AG08396 (cell line): ENCODE data around the gene TNFSF10.
"Not testable (repeated sequence)": the region's sequence is repeated elsewhere in the genome, so short reads cannot be mapped to it uniquely, and the experiment has no call there.

ENCODE experiments used
- DNase-seq: peaks from one replicate; pipeline ENCODE4 v3.0.0; 2012; ENCODE audit warnings: low spot score, mixed read lengths

TNFSF10 gene

DNA sequence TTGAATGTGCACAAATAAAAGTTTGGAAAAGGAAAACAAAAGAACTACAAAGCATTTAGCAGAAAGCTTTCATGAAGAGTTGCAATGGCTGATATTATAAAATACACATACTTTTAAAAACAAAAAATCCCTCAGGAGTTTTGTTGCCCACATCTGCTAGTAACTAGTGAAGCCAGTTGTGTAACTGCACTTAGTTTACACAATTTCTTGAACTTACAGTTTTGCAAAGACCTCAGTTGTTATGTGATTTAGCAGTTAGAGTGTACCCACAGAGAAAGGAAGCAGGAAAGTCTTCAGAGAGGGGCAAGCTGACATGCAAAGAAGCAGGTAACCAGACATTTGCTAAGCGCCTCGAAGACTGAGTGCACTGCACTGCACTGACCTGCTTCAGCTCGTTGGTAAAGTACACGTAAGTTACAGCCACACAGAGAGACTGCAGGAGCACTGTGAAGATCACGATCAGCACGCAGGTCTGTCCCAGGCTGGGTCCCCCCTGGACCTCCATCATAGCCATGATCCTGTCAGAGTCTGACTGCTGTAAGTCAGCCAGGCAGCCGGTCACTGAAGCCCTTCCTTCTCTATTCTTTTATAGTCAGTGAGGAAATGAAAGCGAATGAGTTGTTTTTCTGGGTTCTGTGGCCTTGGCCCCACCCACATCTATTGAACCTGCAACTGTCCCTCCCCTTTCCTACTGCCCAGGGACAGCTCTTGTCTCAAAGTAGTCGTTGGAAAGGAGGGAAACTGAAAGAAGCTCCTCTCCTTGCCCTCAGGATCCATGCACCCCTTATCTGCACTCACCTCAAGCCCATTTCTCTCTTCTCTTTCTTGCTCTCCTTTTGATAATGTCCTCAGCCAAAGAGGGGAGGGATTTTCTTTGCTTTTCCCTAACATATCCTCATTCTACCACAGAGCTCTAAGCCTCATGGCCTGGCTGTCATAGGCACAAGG is at the start of gene TNFSF10:
TNFSF10 (minus strand) TSS at position 560 of the 948 bp plus-strand sequence; CDS start at position 514, 46 bp downstream.
- peak; percentile 14 for DNase-seq

DNA sequence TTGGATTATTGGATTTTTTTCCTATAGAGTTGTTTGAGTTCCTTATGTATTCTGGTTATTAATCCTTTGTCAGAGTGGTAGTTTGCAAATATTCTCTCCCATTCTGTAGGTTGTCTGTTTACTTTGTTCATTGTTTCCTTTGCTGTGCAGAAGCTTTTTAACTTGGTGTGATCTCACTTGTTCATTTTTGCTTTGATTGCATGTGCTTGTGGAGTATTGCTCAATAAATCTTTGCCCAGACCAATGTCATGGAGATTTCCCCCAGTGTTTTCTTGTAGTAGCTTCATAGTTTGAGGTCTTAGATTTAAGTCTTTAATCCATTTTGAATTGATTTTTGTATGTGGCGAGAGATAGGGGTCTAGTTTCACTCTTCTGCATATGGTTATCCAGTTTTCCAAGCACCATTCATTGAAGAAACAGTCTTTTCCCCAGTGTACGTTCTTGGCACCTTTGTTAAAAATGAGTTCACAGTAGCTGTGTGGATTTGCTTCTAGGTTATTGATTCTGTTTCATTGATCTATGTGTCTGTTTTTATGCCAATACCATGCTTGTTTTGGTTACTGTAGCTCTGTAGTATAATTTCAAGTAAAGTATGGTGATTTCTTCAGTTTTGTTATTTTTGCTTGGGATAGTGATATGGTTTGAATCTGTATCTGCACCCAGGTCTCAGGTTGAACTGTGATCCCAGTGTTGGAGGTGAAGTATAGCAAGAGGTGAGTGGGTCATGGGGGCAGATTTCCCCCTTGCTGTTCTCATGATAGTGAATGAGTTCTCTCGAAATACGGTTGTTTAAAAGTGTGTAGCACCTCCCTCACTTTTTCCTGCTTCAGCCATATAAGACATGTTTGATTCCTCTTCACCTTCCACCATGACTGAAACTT is 46.1 kb upstream of the TNFSF10 start:
- no peak for DNase-seq

DNA sequence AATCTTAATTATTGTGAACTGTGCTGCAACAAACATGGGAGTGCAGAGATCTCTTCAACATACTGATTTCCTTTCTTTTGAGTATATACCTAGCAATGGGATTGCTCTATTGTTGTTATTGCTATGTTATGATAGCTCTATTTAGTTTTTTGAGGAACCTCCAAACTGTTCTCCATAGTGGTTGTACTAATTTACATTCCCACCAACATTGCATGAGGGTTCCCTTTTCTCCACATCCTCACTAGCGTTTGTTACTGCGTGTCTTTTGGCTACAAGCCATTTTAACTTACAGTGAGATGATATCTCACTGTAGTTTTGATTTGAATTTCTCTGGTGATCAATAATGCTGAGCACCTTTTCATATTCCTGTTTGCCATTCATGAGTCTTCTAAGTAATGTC is 45.5 kb upstream of the TNFSF10 start:
- DNase-seq = no peak

DNA sequence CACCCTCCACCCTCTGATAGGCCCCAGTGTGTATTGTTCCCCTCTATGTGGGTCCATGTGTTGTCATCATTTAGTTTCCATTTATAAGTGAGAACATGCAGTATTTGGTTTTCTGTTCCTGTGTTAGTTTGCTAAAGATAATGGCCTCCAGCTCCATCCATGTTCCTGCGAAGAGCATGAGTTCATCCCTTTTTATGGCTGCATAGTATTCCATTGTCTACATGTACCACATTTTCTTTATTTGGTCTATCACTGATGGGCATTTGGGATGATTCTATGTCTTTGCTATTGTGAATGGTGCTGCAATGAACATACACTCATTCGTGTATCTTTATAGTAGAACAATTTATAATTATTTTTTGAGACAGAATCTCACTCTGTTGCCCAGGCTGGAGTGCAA is 43.6 kb upstream of the TNFSF10 start:
- not testable (repeated sequence) for DNase-seq

DNA sequence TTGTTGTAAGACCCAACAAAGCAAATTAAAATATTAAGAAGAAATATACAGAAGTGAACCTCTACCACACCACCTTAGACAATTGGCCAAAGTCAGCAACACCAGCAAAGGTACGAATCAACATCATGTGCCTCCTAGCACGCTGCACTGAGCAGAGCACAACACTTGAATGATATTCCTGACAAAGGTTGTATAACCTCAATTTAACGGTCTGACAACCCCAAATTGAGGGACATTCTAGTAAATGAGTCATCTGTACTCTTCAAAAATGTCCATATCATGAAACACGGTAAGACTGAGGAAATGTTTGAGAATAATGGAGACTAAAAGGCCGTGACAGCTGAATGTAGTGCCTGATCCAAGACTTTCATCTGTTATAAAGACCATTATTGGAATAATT is 41.3 kb upstream of the TNFSF10 start:
- DNase-seq = no peak

DNA sequence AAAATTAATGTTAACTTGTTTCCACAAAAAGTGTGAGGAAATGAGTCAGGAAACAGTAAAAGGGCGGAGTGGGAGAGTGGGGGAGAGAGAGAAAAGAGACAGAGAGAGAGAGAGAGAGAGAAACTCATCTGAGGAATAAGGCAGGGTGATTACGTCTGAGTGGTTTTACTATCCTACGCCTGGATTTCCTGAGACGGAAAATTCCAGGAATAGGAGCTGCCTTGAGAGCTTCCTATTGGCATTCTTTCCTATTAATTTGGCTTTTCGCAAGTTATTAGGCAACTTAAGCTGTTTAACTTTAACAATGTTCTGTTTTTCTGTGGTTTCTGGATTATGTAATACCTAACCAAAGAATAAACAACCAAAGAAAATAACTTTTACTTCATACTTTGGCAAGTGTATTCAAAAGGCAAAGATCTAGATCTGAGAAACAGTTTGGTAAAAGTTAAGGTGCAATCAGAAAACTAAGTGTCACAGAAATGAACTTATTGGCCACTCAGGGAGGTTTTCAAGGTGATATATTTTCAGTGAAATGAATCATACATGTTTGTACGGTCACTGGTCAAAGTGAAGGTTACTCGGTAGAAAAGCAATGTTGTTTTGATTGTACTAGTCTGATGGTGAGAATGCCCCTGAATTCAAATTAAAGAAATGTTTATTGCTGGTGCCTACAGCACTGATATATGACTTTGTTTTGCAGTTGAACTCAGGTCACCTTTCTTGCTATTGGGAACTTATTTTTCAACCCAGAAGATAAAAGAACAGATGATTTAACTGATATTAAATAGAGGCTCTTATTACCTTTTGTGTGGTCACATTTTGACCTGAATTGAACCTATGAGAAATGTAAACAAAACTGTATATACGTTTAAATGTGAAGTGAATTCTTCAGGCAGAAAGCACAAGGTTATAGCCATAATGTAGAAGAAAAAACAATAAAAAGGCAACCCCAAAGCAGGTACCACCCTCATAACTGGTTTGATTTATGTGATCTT is 39.9 kb upstream of the TNFSF10 start:
- peak; percentile 5 for DNase-seq

DNA sequence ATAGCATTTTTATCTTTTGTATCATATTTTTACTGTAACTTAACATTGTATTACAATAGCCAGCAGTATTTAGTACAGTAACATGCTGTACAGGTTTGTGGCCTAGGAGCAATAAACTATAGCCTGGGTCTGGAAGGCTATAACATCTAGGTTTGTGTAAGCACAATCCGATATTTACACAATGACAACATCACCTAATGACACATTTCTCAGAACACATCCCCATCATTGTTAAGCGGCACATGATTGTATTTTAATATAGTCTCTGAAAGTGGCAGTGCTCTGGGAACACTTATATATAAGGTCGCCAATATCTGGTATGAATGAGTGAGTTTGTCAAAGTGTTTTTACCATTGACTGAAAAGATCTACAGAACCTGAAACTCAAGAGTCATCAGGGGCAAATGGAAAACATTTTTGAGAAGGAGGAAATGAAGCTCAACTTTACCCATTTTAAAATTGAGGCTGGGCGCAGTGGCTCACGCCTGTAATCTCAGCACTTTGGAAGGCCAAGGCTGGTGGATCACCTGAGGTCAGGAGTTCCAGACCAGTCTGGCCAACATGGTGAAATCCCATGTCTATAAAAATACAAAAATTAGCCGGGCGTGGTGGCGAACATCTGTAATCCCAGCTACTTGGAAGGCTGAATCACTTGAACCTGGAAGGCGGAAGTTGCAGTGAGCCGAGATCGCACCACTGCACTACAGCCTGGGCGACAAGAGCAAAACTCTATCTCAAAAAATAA is 38.8 kb upstream of the TNFSF10 start:
- DNase-seq = no peak

DNA sequence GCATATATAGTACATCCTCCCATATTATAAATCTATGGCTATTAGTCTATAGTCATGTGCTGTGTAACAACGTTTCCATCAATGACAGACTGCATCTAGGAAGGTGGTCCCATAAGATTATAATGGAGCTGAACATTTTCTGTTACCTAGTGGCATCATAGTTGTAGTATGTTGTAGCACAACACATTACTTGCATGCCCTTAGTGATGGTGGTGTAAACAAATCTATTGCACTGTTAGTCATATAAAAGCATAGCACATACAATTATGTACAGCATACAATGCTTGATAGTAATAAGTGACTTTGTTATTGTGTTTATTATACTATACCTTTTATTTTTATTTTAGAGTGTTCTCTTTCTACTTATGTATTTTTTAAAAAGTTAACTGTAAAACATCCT is 37.4 kb upstream of the TNFSF10 start:
- no peak for DNase-seq

DNA sequence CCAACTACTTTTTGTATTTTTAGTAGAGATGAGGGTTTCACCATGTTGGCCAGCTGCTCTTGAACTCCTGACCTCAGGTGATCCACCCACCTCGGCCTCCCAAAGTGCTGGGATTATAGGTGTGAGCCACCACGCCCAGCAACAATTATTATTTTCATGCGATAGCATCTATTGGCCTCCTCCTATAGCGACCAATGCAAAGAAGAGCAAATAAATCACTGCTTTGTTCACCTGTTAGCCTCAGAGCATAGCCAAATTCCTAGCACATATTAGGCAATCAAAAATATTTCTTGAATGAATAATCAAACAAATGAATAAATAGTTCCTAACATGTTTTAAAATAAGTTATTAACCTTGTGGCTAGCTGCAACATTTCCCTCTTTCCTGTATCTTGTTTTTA is 36.8 kb upstream of the TNFSF10 start:
- DNase-seq = no peak

DNA sequence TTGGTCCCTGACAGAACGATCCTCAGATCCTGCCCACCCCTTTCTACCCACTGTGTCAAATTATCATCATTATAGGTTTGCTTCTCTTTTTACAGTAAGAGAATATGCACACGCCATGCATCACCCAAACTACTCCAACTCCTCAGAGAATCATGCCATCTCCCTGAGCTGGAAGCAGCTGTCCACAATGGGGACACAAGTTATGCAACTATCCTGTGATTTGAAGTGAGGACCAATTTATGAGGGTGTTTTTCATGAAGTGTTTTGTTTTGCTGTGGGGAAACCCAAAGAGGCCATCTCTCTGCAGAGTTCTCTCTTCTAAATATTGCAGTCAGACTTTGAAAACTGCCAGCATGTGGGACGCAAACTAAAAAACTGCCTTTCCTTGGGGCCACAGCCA is 35.8 kb upstream of the TNFSF10 start:
- DNase-seq = no peak

DNA sequence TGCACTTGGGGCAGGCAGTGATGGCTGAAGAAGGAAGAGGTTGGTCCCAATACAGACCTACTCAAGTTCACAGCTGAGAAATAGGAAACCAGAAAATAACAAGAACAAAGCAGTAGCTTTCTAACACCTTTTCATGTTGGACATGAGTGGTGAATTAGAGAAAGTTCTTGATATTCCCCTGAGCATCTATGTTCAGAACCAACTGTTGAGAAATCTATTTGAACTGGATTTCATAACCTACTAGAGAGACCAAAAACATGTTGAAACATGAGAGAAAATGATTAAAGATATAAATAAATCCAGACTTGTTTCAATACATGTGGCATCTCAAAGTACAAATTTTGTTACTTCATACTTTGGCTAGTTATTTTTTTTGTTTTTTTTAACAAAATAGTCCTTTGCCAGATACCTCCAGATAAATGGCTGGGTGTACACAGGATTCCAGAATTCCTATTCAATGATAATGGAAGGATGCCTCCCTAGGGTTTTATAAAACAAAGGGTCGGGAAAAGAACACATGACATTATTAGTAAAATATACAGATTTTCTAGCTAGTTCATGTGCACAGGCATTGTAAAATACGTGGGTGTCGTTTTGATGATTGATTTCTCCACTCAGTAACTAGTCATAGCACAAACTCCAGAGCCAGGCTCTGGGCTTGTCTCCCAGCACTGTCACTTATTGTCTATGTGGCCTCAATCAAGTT is 34.4 kb upstream of the TNFSF10 start:
- DNase-seq = no peak

DNA sequence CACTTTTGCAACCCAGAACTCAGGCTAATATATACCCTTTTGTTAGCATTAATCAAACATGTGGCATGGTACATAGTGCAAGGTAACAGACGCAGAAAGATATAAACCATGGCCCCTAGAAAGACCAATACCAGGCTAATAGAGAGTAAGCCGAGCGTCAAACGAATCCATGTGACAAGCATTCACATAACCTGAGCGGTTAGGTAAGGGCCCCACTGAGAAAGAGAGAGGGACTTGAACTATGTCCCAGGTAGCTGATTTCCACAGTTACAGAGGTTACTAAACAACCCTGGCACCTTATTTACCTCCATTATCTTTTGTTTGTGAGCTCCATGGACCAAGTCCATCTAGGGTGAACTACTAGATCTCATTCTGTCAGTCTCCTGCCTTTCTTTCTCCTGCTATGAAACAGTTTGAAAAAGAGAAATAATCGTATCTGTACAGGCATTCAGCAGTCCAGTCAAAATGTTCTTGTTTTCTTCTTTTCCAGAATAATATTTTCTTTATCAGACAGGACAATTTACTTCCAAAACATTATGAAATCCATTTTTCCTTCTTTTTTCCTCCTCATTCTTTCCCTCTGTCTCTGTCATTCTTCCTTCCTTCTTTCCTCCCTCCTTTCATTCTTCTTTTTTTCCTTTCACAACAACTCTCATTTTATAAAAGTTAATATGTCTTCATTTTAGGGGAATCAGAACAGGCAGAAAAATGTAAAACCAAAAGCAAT is 30.5 kb upstream of the TNFSF10 start:
- DNase-seq = no peak

DNA sequence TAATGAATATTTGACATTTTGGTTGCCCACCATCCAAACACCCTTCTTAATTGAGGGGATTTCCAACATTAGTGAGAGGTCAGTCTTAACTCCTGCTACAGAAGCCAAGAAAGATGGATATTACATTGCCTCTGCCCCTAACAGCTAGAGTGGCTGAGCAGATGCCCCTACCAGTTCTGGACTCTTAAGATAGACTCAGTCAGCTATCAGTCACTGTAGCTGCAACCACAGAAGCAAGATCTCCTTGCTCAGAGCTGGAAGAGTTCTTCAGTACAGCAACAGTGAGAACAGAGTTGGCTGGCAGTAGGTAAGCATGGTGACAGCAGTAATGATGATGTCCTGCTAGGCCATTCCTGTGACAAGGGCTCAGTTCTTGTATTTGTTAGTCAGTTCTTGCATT is 29.4 kb upstream of the TNFSF10 start:
- no peak for DNase-seq

DNA sequence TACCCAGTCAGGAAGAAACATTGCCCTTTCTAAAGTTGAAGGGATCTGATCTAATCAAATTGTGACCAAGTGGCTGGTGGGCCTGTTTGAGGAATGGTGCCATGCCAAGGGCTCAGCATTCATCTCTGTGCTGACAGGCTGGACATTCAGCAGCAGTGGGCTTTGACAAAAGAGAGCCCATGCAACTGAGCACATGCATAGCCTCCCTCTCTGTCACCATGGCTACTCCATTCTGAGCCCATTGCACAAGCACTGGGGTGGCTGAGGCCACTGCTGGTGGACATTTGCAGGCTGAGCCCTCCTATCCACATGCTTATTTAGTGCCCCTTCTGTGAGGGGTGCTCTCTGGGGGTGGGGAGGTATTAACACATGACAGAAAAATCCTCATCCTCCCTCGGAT is 28.6 kb upstream of the TNFSF10 start:
- no peak for DNase-seq

DNA sequence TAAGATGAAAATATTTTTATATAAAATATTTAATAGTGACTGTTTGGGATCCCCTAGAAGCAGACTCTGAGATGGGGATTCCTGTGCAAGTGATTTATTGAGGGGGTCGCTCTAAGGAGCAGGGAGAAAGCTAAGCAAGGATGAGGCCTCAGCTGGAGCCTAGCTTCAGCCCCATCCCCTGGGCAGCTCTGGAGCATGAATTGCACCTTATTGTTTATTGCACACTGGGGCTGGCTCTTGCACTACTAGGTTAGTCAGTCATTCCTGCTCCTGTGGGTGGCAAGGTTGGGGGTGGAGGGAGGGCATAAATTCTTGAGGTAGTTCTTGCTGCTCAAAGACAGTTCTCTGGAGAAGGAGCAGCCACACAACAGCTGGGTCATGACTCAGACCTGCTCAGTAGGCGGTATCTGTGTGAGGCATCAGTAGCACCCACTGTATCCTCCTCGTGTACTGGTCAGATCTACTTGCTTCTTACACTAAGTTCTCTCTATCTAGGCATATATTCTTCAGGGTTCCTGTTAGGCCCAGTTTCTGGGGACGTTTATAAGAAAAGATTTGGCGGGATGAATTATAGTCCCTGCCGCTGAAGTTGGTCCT is 27.2 kb upstream of the TNFSF10 start:
- DNase-seq = peak; percentile 69

DNA sequence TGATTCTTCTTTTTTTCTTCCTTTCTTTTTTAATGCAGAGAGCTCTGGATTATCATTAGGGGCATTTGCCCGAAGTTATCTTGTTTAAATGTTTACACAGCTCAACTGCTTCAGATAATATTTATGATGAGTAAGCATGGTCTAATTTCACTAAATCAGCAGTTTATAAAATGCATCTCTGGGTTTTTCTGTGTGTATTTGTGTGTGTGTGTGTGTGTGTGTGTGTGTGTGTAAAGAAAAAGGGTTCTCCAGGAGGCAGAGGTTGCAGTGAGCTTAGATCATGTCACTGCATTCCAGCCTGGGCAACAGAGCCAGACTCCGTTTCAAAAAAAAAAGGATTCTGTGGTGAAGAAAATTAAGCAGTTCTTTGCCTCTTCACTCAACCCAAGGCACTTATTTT is 25.9 kb upstream of the TNFSF10 start:
- no peak for DNase-seq

DNA sequence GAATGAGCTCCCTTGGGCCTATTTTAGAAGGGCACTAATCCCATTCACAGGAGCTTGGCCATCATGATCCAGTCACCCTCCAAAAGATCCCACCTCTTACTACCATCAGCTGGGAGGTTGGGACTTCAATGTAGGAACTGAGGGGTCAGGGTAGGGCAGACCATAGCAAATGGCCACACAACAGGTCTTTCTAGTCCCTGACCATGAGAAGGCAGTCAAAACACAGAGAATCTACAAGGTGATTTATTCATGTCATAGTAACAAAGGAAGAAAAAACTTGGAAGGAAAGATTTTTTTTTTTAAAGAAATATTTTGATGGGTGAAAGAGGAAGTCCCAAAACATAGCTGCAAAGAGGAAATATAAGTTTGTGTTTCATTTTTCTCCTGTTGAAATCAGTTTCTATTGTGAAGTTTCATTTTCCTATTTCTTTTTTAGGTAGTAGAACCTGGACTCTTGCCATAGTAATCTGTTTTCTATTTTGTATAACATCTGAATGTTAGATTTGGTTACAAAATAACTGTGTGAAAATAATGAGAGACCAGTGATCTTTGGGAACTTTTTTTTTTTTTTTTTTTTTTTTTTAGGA is 23.5 kb upstream of the TNFSF10 start:
- no peak for DNase-seq

DNA sequence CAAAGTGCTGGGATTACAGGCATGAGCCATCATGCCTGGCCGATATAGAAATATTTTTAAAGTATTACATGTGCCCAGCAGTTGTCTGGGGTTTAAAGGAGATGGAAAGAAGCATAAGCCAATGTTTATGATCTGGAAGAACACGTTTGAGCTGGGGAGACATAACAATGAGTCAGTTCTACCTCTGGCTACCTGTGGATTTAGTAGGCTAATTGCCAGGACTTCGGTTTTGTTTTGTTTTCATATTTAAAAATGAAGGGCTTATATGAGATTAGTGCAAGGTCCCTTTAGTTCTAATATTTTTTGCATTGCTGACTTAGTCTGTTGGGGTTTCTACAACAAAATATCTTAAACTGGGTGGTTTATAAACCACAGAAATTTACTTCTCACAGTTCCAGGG is 22.9 kb upstream of the TNFSF10 start:
- DNase-seq = no peak

DNA sequence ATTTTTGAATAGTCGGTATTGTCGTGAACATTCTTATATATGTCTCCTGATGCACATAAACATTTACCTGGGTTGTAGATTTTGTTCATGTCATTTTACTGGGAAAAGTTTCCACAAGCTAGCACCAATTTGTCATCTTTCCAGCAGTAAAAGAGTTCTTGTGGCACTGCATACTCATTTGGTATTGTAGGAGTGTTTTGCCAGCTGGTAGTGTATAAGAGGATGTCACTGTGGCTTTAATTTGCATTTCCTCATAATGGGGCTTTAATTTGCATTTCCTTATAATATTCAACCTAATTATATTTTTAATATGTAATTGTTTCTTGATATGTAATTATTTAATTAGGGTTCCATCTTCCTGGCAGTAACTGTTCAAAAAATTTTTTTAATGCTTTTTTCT is 21.2 kb upstream of the TNFSF10 start:
- DNase-seq = no peak
